Calu3 (cell line): ENCODE data around the gene PTTG1. TPM values are rescaled to one million over a fixed set of nuclear protein-coding genes. Genes with fewer than 3 reads are reported as not detected.

Experiments
- BruUV-seq: library from RNA; stranded (reverse); fragments of 400-500 nt; replicated peaks from 2 replicates; lab custom pipeline; 2021; lab: Mats Ljungman, UMichigan
- CTCF ChIA-PET: fragments of 300-600 bp; sonication (Branson Sonifier 250); formaldehyde crosslinking; loops from one replicate; lab custom pipeline; 2022; ENCODE audit warnings: antibody characterized with exemption; lab: Charles Lee
- DNase-seq: peaks from one replicate; pipeline ENCODE4 v3.0.0; 2022
- H3K27ac Mint-ChIP-seq: one replicate; pipeline ENCODE4 v1.8.0; 2022; ENCODE audit warnings: mixed read lengths; ENCODE audit not compliant: unreplicated experiment
- H3K27me3 Mint-ChIP-seq: one replicate; pipeline ENCODE4 v1.8.0; 2022; ENCODE audit warnings: mixed read lengths; ENCODE audit not compliant: unreplicated experiment
- H3K36me3 Mint-ChIP-seq: one replicate; pipeline ENCODE4 v1.8.0; 2022; ENCODE audit warnings: mild to moderate bottlenecking, moderate library complexity, mixed read lengths; ENCODE audit not compliant: insufficient read depth, unreplicated experiment
- H3K4me1 Mint-ChIP-seq: one replicate; pipeline ENCODE4 v1.8.0; 2022; ENCODE audit warnings: mild to moderate bottlenecking, low read depth, mixed read lengths; ENCODE audit not compliant: unreplicated experiment
- H3K4me3 Mint-ChIP-seq: one replicate; pipeline ENCODE4 v1.8.0; 2022; ENCODE audit warnings: mild to moderate bottlenecking, low read depth, moderate library complexity, mixed read lengths; ENCODE audit not compliant: unreplicated experiment
- H3K9me3 Mint-ChIP-seq: one replicate; pipeline ENCODE4 v1.8.0; 2022; ENCODE audit warnings: low read depth, mixed read lengths; ENCODE audit not compliant: unreplicated experiment
- intact Hi-C: fragments of 100-400 bp; cut with micrococcal nuclease; formaldehyde crosslinking; loops from one replicate; pipeline ENCODE4 v1.10.0; 2022; ENCODE audit not compliant: unreplicated experiment
- total RNA-seq: library from RNA; stranded (reverse); gene quantifications from 2 replicates; pipeline ENCODE4 v1.2.3, GENCODE V29; 2022
- TF ChIP-seq, protein P1 (sequence below): fragments of 200-600 bp; IDR thresholded peaks from one replicate; pipeline ENCODE4 v1.8.0; 2022; ENCODE audit warnings: antibody characterized with exemption; ENCODE audit not compliant: unreplicated experiment

Gene PTTG1
- total RNA-seq, 1 experiment from 2014 or later: 184 TPM

DNA sequence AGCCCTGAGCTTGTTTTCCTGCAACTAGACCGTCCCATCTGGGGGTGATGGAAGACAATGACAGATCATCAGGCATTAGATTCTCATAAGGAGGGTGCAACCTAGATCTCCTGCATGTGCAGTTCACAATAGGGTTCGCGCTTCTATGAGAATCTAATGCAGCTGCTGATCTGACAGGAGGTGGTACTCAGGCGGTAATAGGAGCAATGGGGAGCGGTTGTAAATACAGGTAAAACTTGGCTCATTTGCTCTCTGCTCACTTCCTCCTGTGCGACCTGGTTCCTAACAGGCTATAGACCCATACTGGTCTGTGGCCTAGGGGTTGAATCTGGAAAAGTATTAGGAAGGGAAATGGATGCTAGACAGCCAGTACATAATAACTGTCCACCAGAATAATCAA is 39.7 kb downstream of the PTTG1 start:
- TF ChIP-seq, protein P1, sequence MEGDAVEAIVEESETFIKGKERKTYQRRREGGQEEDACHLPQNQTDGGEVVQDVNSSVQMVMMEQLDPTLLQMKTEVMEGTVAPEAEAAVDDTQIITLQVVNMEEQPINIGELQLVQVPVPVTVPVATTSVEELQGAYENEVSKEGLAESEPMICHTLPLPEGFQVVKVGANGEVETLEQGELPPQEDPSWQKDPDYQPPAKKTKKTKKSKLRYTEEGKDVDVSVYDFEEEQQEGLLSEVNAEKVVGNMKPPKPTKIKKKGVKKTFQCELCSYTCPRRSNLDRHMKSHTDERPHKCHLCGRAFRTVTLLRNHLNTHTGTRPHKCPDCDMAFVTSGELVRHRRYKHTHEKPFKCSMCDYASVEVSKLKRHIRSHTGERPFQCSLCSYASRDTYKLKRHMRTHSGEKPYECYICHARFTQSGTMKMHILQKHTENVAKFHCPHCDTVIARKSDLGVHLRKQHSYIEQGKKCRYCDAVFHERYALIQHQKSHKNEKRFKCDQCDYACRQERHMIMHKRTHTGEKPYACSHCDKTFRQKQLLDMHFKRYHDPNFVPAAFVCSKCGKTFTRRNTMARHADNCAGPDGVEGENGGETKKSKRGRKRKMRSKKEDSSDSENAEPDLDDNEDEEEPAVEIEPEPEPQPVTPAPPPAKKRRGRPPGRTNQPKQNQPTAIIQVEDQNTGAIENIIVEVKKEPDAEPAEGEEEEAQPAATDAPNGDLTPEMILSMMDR: no peak
- DNase-seq: no peak
- Mint-ChIP-seq H3K4me1 (peaks cover 42% of the 10 kb centered on the region), H3K27me3 (no peaks in the 10 kb centered on the region), H3K36me3 (peaks cover 11% of the 10 kb centered on the region), H3K9me3 (no peaks in the 10 kb centered on the region), H3K27ac (no peak overlapping the region), H3K4me3 (no peak overlapping the region)
- no TSS peak for BruUV-seq
- CTCF ChIA-PET: no interaction called here
- intact Hi-C loops: no loop called here

DNA sequence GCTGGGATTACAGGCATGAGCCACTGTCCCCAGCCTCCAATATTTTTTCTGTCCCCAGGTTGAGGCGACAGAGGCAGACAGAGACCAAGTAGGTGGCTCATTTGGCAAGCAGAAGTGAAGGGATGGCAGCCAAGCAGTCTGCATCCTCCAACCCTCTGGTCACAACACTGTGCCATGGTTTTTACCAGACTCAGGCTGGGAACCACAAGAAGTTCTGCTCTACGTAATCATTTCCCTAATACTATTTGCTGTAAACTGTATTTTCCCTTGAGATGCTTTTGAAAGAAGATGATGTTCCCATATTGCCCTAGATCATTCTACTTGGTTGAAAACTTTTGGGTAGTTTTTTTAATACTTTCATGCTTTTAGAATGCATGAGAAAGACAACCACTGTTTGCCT is 40.5 kb downstream of the PTTG1 start:
- H3K4me1 Mint-ChIP-seq: peaks cover 49% of the 10 kb centered on the region
- no peaks in the 10 kb centered on the region for H3K27me3 Mint-ChIP-seq
- no peaks in the 10 kb centered on the region for H3K9me3 Mint-ChIP-seq
- H3K36me3 Mint-ChIP-seq: peaks cover 14% of the 10 kb centered on the region
- no peak overlapping the region for H3K27ac Mint-ChIP-seq
- no peak overlapping the region for H3K4me3 Mint-ChIP-seq
- intact Hi-C loops: no loop called here
- no TSS peak for BruUV-seq
- TF ChIP-seq, protein P1: no peak
- DNase-seq: no peak
- CTCF ChIA-PET: no interaction called here

DNA sequence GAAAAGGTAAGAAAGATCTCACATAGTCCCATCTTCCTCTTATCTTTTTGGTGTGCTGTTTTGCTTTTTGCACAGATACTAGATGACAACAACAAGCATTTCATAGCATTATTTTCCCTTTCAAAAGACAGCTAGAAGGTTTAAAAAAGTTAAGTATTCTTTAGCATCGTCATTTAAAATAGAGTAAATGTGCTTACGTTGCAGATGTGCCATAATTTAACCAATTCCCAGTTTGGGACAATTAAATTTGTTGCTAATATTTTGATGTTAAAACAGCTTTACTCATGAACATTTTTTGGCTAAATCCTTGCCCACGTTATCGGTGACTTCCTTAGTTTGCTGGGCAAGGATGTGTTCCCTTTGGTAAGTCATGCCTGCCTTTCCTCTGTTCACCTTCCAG is 41.6 kb downstream of the PTTG1 start:
- Mint-ChIP-seq H3K36me3 (peaks cover 24% of the 10 kb centered on the region), H3K4me3 (no peak overlapping the region), H3K27me3 (no peaks in the 10 kb centered on the region), H3K9me3 (no peaks in the 10 kb centered on the region), H3K27ac (no peak overlapping the region), H3K4me1 (peaks cover 60% of the 10 kb centered on the region)
- intact Hi-C loops: no loop called here
- no peak for DNase-seq
- CTCF ChIA-PET: interaction anchor here (0.7 to 2.6 kb wide), 4 partner anchors 12 to 1554 kb away, joined by 3 to 15 read pairs (median 3); no protein-coding TSS in a partner anchor
- TF ChIP-seq, protein P1: no peak
- BruUV-seq: no TSS peak

DNA sequence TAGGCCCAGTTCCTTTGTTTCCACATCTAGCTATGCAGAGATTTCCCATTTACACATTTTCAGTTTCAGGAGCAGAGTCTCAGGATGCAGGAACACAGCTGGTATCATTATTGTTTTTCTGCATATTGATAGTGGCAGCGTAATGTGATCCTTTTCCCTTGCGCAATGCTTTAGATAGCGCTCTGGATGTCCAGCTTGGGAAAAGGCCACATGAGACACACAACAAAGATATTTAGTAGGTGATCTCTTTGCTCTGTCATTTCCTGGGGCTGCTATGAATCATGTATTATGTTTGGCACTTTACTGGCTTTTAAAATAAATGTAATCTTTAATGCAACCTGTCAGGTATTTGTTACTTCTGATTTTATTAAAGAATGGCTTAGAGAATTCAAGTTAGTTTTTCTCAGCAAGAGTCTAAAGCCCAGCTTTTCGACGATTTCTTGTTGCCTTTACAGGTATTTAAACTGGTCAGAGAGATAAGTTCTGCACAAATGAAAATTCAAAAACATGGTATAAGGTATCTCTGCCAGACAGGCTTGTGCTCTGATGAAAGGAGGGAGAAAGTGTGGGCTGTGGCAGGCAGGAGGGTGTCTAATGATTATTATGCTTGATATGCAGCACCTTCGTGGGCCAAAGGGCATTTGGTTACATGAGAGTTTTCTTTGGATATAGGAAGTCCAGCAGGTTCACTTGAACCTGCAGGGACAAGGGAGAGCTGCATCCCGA is 42.2 kb downstream of the PTTG1 start:
- H3K27me3 Mint-ChIP-seq: no peaks in the 10 kb centered on the region
- H3K4me1 Mint-ChIP-seq: peaks cover 58% of the 10 kb centered on the region
- CTCF ChIA-PET: interaction anchor here (1.0 to 2.6 kb wide), 3 partner anchors 11 to 25 kb away, joined by 3 to 15 read pairs (median 3); no protein-coding TSS in a partner anchor
- peak; percentile 33 for DNase-seq
- H3K9me3 Mint-ChIP-seq: no peaks in the 10 kb centered on the region
- H3K4me3 Mint-ChIP-seq: peak overlapping the region; percentile 45
- TF ChIP-seq, protein P1: no peak
- H3K27ac Mint-ChIP-seq: peak overlapping the region; percentile 65
- intact Hi-C loops: no loop called here
- no TSS peak for BruUV-seq
- H3K36me3 Mint-ChIP-seq: peaks cover 31% of the 10 kb centered on the region
